Fibroblast of gingiva (primary cell): Measurements from ENCODE around the gene MRPS34.

Source experiments
- DNase-seq: peaks from one replicate; pipeline ENCODE4 v3.0.0-alpha.2; 2011; ENCODE audit warnings: low read depth

The MRPS34 gene

DNA sequence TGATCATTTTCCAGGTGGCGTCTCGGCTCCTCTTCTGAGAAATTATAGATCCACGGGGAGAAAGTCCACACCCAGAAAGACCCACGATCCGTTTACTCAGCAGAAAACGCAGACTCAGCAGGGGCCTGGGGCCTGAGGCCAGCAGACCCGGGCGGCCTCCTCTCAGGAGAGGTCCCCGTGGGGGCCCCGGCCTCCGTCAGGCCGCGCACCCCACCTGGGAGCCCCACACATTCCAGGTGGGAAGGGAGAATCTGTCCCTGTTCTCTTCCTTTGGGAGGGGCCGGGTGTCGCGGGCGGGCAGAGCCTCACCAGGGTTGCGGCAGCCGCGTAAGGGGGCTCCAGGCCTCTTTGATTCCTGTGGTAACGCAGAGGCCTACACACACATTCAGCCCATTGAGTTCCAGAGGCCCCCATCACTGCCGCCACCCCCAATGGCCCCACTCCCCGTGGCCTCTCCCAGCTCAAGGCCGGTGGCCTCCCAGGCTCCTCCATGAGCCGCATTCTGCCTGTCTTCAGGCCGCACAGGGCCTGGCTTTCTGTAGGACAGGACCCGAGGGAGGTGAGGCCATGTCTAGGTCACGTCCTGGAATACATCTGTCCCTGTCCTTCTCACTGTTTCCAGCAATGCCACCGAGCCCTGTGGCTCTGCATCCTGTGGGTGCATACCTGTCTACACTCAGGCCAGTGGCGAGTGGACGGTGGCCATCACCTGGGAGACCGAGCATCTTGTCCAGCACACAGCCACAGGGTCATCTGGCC is 22.2 kb upstream of the MRPS34 start:
- no peak for DNase-seq

DNA sequence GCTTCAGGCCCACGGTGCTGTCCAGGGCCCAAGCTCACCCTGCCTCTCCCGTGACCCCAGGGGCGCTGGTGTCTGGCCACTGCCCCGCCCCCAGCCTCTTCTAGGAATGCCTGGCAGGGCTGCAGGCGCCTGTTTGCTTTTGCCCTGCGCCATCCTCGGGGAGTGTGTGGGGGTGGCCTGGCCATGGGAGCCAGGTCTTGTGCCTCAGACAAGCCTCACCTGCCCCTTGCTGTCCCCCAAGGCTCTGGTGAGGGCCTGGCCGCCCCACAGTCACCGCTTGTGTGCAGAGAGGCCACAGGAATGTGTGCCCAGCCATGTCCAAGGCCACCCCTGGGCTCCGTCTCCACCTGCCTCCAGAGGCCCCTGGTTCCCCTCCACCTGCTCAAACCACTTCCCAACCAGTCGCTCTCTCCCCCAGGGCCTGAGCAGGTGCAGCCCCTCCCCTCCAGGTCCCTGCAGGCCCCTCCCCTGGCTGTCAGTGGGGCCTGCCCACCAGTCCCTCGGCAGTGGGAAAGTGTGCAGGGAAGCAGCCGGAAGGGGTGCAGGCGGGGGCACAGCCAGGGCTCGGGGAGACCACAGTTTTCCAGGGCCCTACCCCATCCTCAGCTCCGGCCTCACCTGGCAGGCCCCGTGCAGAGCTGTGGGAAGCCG is 21.4 kb upstream of the MRPS34 start:
- no peak for DNase-seq

DNA sequence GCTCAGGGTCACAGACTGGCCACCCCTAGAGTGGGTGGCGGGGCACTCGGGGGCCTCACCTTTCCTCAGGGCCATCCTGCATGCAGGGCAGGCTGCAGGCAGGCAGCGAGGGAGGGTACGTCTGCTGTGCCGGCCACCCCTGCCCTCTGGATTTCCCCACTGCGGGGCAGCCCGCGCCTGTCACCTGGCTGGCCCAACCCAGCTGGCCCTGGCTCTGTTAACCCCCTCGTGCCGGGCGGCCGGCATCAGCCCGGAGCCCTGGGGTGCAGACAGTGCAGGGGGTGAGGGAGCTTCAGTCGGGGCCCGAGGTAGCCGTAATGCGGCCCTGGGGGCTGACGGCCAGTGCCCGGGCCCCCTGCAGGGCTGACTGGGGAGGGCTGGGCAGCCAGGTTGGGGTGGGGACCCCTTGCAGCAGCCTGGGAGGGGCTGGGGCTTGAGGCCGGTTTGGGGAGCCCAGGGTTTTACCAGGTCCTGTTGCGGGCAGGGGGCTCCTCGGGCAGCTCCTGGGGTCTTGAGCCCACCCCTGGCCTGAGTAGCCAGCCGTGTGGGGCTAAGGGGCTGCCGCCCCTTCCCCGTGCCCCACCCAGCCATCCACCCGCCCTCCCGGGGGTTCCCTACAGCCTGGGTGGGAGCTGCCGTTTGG is 20.8 kb upstream of the MRPS34 start, which contains the start of gene IGFALS:
TSS of gene IGFALS (minus strand) at position 128 of the 643 bp plus-strand sequence. CDS start at position 75, 53 bp downstream.
- DNase-seq, result no peak

DNA sequence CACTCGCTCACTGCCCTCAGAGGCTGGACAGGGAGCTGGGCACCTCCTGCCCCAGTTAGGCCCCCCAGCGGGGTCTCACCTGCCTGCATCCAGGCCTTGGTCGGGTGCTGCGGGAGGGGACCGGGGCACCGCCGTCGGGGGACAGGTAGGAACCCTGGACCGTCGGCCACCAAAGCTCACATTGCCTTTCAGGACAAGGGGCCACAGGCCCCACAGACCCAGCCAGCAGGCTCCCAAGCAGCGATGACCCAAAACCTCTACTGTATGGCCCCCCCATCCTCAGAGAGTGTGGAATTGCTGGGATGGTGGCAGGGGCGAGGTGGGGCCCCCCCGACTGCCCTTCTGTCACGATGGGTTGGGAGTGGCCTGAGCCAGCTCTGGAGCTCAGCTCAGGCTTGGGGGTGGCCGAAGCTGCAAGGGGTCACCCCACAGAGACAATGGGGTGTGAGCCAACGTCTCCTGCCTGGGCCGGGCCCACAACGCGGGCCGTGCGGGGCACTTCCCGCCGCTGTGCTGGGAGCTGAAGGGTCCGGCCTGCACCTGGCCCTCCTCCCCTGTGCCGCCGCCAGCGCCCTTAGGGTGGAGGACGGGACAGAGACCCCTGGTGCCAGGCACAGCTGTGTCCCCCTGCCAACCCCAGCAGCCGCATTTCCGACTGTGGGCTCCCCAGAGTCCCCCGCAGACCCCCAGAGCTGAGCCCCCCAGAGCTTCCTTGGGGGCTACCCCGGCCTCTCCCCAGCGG is 20.1 kb upstream of the MRPS34 start:
- no peak for DNase-seq

DNA sequence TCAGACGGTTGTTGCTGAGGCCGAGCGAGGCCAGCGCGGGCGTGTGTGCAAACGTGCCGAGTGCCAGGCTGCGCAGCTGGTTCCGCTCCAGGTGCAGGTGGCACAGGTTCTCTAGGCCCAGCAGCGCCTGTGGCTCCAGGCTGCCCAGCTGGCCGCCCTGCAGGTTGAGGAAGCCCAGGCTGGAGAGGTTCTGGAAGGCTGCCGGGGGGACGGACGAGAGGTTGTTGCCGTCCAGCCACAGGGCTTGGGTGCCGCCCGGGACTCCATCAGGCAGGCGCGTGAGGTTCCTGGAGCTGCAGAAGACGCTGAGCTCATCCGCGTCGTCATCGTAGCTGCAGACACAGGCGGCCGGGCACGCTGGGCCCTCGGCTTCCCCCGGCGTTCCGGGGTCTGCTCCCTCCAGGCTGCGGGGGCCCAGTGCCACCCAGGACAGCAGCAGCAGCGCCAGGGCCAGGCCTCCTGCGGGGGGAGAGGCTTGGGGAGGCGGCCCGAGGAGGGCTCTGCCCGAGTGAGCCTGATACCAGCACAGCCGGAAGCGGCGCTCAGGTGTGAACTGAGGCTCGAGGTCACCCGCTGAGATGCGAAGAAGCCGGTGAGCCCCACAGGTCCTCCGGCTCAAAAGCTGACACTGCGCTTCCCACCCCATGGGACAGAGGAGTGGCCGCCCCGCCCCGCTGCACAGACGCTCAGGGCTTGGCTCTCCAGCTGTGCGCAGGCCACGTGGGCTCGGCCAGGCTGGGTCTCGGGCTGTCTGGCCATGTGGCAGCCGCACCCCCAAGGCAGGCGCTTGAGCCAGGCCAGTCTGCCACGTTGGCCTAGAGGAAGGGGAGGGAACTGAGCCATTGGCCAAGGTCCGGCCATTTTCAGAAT is 19.2 kb upstream of the MRPS34 start:
- DNase-seq, result no peak

DNA sequence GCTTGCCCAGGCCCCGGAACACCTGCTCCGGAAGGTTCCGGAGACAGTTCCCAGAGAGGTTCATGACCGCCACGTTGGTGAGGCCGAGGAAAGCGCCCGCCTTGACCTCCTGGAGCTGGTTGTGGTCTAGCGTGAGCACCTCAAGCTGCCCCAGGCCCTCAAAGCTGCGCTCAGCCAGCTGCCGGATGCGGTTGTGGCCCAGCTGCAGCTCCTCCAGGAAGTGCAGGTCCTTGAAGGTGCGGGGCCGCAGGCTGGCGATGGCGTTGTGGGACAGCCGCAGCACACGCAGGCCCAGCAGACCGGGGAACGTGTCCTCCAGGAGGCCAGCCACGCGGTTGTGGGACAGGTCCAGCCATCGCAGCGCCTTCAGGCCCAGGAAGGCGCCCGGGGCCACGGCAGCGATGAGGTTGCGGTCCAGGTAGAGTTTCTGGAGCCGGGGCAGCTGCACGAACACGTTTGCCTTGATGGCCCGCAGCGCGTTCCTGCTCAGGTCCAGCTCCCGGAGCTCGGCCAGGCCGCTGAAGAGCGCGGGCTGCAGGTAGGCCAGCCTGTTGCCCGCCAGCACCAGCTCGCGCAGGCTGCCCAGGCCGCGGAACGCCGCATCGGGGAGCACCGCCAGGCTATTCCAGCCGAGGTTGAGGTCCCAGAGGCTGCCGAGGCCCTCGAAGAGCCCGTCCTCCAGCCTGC is 18.5 kb upstream of the MRPS34 start:
- DNase-seq, result no peak

DNA sequence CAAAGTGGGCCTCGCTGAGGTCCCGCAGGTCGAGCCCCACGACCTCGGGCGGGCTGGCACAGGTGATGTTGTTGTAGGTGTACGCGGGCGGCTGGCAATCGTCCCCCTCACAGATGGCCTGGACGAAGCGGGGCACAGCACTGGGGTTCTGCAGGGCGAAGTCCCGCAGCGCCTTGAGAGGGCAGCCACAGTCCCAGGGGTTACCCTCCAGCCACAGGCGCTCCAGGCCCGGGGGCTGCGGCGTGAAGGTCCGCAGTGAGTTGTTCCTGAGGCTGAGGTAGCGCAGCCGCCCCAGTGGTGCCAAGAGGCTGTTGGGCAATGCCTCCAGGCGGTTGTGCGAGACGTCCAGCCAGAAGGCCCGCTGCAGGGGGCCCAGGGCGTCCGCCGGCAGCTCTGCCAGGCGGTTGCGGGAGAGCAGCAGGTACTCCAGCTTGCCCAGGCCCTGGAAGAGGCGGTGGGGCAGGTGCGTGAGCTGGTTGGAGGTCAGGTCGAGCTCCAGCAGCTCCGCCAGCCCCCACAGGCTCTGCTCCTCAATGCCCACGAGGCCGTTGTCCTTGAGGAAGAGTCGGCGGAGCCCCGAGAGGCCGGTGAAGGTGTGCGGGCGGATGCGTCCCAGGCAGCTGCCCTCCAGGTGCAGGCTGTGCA is 17.8 kb upstream of the MRPS34 start:
- no peak for DNase-seq

DNA sequence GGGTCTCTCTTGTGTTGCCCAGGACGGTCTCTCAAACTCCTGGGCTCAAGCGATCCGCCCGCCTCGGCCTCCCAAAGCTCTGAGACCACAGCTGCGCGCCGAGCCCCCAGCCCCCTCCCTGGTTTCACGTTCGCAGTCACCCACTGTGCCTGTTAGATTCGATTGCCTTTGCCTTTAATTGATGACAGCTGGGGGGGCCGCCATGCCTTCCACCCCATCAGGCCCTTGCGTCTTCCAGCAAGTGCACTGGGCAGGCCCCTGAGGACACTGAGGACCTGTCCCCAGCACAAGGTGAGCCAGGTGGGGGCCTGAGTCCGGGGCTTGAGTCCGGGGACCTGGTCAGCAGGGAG is 17.3 kb upstream of the MRPS34 start:
- DNase-seq, result no peak

DNA sequence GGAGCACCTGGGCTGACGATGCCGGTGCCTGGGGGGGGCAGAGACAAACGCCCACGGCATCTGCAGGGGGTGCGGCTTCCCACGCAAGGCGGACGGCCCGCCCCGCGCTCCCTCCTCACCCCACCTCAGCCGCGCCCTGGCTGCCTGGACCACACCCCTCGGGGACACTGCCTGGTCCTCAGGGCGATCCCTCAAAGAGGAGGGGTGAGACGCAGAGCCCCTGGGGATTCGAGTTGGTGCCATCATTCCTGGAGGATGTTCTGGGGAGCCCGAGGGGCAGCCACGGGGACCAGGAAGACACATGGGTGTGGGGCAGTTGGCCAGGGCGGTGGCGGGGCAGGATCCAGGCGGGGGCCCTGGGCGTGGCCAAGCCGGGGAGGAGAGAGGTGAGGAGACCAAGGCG is 16.7 kb upstream of the MRPS34 start:
- no peak for DNase-seq

DNA sequence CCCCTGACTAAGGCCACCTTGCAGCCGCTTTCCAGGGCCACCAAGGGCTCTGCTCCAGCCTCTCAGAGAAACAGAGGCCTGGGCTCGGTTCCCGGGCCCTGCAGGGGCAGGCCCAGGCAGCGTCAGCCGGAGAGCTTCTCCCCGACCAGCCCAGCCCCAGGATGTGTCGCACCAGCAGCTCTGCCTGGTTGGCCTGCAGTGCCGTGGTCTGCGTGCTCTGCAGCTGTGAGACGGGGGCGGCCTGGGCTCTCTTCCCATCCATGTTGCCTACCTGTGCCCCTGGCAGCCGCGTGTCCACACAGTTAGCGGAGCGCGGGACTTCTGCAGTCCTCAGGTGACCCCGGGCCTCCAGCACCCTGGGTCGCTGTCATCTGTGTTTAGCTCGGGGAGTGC is 15.8 kb upstream of the MRPS34 start:
- DNase-seq, result no peak

DNA sequence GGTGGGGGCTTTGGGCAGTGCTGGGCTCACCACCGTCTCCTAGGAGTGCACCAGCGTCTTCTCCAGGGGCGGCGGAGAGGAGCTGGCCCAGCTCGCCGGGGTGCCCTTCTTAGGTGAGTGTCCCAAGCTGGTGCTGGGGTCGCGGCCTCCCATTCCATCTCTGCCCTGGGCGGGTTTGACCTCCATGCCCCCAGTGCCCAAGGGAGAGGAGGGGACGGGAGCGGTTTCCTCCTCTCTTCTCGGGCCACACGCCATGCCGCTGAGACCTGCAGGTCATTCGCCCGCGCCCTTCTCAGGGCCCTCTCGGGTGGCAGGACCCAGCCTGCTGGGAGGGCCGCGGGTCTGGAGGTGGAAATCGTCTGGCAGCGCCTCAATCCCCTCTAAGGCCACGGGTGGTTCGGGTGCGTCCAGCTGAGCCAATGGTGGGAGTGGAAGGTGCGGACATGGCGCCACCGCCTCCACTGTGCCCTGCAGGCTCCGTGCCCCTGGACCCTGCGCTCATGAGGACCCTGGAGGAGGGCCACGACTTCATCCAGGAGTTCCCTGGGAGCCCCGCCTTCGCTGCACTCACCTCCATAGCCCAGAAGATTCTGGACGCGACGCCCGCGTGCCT is 15.3 kb upstream of the MRPS34 start:
- DNase-seq, result no peak

DNA sequence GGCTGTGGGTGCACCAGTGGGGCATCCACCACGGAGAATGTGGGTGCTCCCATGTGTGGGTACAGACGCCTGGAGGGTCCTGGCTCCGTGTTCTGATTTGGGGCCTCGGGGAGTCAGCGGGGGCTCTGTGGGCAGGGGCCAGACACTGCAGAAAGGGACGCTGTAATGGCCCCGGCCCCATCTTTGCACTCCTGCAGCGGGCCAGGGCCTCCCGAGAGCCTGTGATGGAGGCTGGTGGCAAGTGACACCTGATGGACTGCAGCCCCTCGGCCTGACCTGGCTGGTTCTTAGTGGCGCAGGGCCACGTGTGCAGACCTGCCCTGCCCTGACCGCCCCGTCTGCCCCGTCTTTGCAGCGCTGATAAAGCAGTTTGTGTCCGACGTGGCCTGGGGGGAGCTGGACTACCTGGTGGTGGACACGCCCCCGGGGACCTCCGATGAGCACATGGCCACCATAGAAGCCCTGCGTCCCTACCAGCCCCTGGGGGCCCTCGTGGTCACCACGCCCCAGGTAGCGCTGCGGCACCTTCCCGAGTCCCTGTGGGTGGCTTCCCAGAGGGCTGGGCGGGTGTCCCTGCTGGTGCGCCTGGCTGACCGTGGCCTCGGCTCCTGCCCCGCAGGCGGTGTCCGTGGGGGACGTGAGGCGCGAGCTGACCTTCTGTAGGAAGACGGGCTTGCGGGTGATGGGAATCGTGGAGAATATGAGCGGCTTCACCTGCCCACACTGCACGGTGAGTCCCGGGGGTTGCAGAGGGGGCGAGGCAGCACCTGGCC is 14.6 kb upstream of the MRPS34 start:
- no peak for DNase-seq

DNA sequence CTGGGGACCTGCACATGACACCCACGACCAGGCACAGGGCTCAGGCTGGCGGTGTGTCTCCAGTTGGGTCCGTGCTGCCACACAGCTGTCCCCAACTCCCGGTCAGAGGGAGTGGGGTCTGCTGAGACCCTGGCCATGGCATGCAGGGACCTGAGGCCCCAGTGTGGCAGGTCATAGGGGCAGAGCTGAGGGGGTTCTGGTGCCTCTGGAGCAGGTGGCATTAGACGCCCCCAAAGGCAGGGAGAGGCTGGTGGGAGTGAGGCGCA is 14.1 kb upstream of the MRPS34 start:
- DNase-seq, result no peak

DNA sequence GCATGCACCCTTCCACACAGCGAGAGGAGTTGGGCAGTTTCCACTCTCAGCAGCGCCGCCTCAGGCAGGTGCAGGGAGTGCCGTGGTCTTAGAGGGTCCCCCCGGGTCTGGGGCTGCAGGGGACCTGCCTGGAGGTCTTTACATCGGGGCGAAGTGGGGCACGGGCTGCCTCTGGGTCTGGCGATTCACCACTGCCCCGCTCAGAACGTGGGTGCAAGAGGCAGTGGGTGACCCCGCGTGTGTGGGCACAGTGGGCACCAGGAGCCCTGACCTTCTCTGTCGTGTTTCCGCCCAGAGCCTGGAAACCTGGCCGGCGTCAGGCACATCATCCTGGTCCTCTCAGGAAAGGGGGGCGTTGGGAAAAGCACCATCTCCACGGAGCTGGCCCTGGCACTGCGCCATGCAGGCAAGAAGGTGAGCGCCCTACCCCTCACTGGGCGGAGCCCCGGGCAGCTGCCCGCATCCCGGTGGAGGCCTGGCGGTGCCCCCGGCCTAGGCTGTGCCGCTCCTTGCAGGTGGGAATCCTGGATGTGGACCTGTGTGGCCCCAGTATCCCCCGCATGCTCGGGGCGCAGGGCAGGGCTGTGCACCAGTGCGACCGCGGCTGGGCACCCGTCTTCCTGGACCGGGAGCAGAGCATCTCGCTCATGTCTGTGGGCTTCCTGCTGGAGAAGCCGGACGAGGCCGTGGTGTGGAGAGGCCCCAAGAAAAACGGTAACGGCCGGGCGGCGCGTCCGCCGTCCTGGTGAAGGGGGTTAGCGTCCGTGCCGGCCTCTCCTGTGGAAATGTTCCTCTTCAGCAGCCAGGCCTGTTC is 13.5 kb upstream of the MRPS34 start:
- DNase-seq, result no peak

DNA sequence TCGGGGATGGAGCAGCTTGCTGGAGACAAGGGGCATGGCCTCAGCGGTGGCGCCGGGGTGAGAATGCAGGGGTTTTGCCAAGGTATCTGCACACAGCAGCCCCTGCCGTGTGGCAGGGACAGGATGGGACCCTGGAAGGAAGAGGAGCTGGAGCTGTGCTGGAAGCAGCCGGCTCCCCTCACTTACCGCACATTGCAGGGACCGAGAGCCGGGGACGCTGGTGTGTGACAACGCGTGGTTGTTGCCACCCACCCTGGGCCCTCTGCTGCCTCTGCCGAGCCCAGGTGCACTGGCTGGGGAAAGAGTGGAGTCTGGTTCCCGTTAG is 12.9 kb upstream of the MRPS34 start:
- no peak for DNase-seq

DNA sequence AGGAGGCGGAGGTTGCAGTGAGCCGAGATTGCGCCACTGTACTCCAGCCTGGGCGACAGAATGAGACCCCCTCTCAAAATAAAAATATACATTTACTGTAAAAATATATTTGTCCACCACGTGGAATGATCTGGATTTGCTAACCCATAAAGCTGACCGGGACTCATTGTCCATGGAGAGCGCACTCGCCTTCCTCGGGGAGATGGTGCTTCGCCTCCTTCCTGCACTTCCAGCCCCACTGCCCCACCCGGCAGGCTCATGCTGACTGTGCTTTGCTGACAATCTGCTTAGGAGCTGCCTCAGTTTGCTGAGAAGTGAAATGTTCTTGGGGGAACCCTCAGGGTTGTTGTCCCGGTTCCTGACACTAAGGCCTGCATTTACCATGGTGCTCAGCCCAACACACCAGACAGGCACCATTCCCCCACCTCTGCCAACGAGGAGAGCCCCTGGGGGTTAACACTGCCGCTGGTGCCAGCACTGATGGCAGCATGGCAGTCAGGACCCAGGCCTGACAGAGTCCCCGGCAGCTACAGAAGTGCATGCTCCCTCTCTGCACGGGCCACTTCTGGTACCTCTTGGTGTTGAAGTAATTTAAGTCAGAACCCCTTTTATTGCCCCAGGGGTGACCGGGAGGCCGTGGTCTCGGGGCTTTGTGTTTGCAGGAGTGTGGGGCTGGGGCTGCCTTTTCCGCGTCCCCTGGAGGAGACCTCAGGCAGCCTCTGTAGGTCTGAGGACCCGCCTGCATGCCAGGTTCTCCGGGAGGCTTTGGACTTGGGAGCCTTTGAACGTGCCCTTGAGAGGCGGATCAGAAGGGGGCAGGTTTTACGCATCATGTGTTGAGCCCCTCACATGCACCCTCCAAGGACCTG is 12.3 kb upstream of the MRPS34 start:
- DNase-seq, result no peak

DNA sequence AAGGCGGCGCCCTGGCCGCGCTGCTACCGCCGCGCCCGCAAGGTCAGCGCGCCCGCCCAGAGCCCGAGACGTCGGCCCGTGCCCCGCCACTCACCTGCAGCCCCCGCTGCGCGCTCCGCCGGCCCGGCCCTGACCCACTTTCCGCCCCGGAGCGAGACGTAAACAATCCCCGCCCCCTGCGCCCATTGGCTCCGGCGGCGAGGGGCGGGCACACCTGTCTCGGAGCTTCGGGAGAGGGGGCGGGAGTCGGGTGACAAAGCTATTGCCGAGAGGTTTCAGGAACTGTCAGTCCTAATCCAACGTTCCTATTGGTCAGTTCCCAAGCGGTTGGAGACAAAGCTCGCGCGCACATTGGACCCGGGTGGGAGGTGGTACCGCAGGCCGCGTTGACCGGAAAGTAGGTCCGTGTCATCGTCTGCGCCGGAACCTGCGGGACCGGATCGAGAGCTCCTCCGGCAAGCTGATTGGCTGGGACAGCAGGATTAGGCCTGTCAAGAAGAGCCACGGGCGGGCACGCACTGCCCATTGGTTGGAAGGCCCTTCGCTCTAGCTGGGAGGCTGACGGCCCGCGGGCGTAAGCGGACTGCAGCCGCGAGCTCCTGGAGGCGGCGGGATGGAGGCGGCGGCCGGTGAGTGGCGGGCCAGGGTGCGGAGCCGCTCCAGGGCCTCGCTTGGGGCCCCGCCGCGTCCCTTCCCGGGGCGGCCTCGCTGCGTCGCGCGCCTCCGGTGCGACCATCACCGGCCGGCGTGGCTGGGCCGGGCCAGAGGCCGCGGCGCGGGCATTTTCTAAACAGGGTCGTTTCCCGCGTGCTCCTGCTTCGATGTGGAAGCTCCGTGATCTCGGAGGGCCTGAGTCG is 9.7 kb upstream of the MRPS34 start, which contains the start of the genes NUBP2 and SPSB3:
TSS of gene NUBP2 (plus strand) at position 553 of the 857 bp plus-strand sequence. CDS start at position 614, 61 bp downstream.
TSS of gene SPSB3 (minus strand) at position 164 of the 857 bp plus-strand sequence. CDS start 1,088 bp downstream, outside the sequence.
- peak; percentile 100 for DNase-seq
